Frontal cortex (tissue), 4 donors: ENCODE measurements around the gene UNC13B. TPM values are rescaled to one million over a fixed set of nuclear protein-coding genes. Genes with fewer than 3 reads are reported as not detected.

Source experiments
- DNase-seq, 2 donors: peaks; one replicate each; pipeline ENCODE4 v3.0.0; 2012; ENCODE audit warnings: low spot score in 2 of 2
- FAIRE-seq: peaks from 2 replicates; lab custom pipeline; 2012; peaks lifted over from hg19 to GRCh38; lab: Jason Lieb, UNC
- total RNA-seq: library from RNA; depleted of rRNA; stranded (reverse); fragments of >200 nt; gene quantifications from one replicate; pipeline ENCODE4 v1.2.3, GENCODE V29; 2014
- donor health status: control.
- donor health status: control.
- donor health status: control.

Gene UNC13B
- total RNA-seq, 1 donor from 2014 or later = 17.9 TPM

DNA sequence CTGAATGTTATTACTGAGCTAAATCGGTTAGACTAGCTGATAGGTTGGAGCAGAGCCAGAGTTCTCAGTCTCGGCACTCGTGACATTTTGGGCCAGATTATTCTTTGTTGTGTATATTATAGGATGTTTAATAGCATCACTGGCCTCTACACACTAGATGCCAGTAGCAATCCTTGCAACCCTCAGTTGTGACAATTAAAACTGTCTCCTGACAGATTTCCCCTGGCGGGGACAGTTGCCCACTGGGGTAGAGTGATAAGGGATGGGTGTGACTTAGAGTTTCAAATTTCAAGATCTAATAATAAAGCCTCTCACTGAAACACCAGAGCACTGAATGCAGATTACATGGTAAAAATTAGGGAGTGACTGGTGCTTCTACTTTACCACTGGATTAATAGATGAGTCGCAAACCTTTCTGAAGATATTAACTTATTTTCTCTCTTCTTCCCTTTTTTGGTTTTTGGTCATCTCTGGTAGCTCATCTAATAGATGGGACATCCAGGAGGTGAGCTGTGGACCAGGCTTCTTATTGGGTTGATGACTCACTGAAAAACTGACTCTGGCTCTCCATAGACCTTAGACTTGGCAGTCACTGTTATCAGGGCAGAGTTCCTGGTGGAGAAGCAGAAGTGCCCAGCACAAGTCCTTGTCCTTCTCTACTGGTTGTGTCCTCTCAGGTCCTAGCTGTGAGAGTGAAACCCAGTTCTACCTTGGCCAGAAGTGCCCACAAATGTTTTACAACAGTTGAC is 150.3 kb downstream of the UNC13B start:
- FAIRE-seq = no peak
- DNase-seq = no peak

DNA sequence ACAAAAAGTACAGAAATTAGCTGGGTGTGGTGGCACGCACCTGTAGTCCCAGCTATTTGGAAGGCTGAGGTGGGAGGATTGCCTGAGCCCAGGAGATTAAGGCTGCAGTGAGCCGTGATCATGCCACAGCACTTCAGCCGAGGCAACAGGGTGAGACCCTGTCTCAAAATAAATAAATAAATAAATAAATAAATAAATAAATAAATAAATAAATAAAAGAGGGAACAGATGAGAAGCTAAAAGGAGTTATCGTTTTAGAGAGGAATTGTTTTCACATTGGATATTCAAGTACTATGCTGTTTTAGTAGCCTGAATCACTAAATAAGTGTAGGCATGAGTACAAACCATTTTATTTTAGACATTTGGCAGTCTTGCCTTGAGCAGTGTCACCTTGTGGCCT is 151.7 kb downstream of the UNC13B start:
- FAIRE-seq (no peak), DNase-seq (no peak)

DNA sequence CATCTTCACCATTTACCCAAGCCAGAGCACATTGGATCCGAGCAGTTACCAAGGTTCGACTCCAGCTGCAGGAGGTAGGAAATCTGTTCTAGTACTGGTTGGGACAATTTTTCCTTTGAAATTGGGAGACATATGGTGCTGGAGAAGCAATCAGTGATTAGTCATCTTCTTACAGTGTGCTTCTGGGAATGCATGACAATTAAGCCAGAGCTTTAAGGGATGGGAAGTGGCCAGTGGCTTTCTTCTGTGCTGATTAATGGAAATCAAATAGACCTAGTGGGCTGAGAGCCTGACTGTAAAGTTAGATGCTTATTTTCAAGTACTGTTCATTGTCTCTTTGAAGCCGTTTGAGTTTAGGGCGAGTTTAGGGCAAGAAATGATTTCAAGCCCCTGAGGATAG is 152.1 kb downstream of the UNC13B start:
- FAIRE-seq (no peak), DNase-seq (no peak)

DNA sequence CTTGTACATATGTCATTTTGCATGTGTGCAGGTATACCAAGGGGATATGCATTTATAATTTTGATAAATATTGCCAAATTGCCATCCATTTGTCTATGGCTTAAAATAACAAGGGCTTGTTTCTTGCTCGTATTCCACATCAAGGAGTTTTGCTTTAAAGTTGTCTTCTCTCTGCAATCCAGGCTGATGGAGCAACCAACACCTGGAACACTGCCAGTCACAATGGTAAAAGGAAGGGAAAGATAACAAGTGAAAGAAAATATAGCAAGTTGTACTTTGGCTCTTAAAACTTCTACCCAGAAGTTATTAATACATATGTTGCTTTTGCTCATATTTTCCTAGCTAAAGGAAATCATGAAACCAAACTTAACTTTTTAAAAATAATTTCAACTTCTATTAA is 156.9 kb downstream of the UNC13B start:
- DNase-seq = no peak
- no peak for FAIRE-seq

DNA sequence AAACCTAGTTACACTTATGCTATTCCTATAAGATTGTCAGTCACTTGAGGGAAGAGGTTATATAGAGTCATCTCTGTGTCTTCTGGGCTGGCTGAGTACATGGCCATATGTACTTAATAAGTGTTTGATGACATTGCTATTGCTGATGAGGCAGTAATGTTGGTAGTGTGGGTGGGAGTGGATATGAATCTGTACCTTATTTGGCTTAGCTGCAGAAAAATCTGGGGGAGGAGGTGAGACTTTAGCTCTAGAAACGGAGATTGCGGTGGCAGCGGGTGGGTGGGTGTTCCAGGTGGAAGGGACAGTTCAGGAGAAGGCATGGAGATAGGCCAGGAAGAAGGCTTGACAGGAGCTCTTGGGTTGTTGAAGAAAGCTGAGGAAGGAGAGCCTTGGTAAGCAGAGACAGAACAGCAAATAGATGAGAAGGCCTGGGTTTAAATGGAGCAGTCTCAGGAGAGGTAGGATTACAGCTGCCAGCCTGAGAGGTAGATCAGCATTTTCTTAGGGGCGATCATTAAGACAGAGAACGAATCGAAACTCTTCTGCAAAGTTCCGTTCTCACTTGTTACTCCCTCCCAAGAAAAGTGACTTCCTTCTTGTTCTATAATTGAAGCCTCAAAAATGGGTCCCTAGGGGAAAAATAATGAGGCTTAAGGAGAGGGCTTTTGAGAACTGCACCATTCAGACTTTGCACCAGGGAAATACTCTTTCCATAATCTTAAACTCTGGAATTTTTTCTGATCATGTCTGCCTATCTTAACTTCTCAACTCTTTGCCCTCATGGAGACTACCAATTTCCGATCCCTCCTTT is 160.5 kb downstream of the UNC13B start:
- no peak for FAIRE-seq

DNA sequence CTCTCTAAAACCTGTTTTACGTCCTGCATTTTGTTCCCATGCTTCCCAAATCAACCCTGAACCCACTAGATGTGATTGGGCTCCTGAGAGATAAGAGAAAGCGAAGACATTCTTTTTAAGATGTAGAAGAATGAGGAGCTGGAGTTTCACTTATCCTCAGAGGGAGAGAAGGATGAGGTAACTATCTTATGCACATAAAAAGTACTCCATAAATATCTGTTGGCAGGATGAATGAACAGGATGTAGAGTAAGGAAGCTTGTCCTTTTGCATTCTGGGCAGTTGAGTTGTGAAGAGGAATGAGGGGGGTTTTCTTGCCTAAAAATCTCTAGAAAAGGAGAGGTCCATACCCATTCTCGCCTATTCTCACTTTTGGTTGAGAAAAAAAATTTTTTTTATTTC is 163.2 kb downstream of the UNC13B start:
- DNase-seq = no peak
- FAIRE-seq = no peak

More for the DNA sequence above, 160.5 kb downstream of the UNC13B start:
- no peak for DNase-seq

DNA sequence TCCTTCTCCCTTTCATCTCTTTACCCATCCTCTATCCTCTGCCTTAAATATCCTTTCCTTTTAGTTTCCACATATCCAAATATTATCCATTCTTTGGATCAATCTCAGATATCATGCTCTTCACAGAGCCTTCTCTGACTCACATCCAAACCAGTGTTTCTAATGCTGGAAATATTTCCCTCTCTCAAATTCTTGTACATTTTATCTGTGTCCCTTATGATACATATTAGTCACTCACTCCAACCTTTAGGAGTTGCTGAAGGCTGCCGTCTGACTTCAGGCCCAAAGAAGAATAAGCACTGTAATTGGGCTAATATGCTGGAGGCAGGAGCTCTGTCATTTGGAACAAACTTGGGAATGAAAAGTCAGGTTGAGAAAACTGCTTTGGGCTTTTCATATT is 171.7 kb downstream of the UNC13B start:
- no peak for DNase-seq
- no peak for FAIRE-seq

DNA sequence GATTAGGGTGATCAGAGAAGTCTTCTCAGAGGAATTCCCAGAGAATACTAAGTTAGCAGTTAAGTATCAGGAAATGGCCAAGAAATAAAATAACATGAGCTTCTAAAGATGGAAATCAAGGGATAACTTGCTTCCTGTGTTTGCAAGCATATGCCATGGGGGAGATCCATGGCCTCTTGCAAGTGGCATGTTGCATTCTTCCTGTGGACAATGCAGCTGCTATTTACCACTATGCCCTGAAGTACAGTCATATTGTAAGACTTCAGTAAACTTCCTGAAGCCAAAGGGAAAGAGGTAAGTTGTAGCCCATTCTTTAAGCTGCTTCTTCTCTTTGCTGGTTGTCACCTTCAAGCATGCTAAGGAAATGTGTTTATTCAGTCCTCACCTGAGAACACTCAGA is 173.4 kb downstream of the UNC13B start:
- no peak for FAIRE-seq

DNA sequence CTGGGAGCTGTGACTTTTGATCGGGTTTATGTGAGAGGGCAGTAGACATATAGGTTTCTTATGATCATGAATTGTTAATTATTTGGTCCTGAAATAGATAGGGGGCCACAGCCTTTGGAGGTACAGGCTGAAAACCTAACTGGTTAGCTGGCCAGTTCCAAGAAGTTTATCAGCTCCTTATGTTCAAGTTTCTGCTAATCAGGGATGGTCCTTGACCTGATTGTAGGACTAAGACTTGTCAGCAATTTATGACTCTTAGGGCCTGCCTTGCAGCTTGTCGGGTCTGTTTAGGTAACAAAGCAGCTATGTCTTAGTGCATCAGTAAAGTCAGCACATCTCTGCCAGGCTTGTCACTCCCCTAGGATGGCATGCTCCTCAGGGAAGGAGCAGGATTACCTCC is 176.3 kb downstream of the UNC13B start:
- no peak for DNase-seq

More for the DNA sequence above, 173.4 kb downstream of the UNC13B start:
- DNase-seq = no peak

DNA sequence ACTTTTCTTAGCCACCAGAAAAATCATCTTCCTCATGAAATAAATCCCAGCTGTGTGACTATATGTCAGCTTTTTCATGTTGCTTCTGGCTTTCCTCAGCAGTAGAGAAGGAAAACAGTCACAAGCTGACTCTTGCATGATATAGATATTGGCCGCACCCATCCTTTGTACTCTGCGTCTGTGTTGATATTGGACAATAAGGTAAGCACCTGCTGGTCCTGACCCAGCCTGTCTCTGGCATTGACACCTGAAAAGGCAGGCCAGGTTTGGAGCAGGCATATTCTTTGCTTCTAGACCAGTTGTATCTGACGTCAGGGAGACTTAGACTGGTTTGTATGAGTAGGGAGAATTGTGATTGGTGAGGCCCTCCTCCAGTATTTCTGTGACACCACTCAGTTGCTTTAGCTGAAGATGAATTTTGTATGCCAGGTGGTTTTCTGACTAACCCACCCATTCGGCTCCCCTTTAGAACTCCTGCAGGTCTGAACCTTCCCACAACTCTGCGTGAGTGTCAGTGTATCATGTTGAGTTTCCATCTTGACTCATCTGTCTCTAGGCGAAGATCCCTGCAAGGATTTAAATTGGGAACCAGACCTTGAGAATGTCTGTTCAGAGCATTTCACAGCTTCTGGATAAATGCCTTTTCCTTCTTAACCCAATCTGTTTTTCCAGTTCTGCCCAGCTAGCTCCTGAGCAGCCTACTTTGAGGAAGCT is 176.9 kb downstream of the UNC13B start:
- FAIRE-seq (no peak), DNase-seq (no peak)

More for the DNA sequence above, 176.3 kb downstream of the UNC13B start:
- FAIRE-seq = no peak

DNA sequence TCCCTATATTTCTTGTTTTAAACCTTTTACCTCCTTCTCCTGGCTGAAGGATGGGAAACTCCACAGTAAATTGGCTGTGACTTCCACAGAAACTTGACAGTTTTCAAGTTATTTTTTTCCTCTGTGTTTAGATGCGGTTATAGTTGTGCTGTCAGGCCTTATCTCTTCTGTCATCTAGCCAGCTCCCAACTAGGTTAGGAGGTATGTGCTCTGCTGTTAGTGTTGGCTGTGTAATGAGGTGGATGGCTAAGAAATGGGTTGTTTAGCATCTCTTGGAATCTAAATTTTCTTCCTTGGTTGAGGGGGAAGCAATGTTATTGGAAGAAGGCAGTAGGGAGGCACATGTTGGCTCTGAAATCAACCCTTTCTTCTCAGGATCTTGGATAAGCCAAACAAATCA is 178.2 kb downstream of the UNC13B start:
- no peak for DNase-seq
- no peak for FAIRE-seq

DNA sequence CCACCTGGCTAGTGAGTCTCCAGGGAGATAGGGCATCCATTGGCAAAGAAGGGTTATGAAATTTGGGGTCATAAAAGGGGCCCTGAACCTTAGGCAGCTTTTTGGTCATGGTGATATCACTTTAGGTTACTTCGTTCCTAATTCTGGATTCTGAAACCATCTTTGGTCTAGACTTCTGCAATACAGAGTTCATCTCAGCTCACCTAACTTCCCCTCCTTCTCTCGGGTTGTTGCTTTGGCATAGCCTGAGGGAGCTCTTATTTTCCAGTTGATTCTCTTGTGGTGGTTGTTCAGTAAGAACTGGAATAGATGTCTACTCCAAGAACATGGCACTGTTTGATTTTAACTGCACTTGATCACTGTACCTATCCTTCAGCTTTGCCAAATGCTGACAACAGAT is 179.2 kb downstream of the UNC13B start:
- no peak for FAIRE-seq
- DNase-seq = no peak

DNA sequence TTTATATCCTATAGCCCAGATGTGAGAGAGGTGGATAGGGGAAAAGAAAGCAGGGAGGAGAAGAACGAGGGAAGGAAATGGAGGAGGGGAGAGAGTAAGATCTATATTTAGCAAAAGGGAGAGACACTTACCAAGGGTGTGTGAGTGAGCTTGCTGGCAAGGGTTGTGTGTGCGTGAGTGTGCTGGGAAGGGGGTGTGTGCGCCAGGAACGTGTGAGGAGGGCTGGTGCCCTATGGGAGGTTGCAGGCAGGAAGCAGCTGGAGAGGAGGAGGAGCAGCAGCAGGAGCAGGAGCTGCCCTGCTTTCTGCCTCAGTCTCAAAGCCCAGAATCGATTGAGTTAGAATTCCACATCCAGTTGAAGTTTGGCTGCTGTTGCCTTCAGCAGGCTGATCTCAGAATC is 179.8 kb downstream of the UNC13B start:
- DNase-seq = no peak
- no peak for FAIRE-seq

DNA sequence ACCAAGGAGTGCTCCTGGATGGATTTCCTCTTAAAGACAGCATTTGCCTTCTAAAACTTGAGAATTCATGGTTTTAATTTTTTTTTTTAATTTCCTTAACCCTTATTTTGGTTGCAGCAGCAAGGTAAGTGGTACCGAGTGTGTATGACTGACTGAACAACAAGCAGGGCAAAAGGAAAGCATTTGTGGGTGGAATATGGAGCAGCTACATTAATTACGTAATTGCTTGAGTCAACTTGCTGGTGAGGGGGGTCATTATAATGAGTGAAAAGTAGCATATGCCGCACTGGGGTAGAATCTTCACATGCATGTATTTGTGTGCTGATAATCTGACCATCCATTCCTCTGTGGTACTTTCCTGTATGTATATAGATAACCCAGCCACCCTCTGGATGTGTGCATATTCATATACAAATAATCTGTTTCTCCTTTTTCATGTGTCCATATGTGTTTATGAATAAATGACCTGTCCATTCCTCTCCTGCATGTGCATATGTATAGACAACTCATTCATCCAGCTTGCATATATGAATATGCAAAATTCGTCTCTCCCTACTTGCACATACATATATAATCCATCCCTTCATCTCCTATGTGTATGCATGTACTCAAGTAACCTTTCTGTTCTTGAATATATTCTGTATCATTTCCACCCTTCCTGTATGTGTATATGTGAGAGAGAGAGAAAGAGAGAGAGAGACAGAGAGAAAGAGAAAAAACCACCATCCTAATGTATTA is 180.6 kb downstream of the UNC13B start:
- FAIRE-seq (no peak), DNase-seq (no peak)

DNA sequence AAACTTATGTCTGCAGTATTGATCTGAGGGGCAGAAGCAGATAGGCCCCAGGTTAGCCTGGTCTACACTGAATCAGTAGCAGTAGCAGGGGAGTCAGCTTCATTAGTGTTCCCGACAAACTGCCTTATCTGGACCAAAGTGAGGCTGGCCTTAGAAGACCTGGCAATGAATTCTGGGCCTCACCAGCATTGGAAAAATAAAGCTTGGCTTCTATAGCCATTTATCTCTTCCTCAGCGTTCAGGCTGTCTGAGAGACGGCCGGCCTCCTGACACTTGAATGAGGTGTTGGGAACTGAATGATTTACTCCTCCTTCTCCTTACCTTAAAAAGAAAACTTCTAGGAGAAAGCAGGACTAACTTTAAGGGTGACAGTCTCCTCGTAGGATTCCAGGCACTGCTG is 186.3 kb downstream of the UNC13B start:
- FAIRE-seq (no peak), DNase-seq (no peak)

DNA sequence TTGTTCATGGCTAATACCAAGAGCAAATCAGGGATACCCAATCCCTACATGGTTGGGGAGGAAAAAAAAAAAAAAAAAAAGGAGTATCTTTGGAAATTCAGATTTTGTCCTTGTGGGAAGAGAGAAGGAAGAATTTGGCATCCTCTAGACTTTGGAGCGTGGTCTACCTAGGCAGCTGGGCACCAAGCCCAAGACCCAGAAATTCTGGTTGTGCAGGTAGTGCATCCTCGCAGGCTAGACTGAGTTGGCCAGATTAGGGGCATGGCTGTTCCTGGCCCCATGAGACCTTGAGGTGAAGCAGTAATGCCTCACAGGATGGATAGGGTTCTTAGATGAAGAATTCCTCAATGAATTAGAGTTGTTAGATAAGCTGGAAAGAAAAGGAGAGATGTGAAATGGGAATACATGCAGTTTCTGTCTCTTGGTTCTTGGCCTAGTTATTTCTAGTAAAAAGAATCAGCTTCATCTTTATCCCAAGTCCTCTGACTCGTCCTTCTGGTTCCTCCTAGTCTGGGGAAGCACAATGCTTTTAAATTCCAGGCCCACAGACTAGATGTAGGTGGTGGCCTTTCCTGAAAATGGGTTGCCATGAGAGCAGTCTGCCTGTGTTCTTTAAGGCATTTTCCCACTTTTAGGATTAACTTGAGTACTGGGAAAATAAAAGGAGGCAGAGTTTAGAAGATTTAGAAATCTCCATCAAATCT is 187.6 kb downstream of the UNC13B start:
- DNase-seq (no peak), FAIRE-seq (no peak)

DNA sequence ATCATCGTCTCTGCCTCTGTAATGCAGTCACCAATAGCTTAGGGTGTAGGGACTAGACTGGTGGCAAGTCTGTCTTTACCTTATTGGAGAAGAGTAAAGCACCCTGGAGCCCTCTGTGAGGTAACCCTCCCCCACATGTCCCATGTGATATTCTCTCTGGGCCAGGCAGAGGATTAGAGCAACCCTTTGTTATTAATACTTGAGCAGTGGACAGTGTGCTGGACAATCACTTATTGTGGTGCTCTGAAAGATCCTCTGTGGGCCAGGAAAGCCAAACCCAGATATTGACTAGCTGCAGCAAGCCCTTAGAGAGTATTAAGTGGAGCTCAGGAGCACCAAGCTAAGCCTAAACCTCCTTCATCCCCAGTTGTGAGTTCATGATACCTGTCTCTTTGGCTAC is 188.4 kb downstream of the UNC13B start:
- FAIRE-seq (peak; percentile 39), DNase-seq (peak; percentile 18 to 20)

DNA sequence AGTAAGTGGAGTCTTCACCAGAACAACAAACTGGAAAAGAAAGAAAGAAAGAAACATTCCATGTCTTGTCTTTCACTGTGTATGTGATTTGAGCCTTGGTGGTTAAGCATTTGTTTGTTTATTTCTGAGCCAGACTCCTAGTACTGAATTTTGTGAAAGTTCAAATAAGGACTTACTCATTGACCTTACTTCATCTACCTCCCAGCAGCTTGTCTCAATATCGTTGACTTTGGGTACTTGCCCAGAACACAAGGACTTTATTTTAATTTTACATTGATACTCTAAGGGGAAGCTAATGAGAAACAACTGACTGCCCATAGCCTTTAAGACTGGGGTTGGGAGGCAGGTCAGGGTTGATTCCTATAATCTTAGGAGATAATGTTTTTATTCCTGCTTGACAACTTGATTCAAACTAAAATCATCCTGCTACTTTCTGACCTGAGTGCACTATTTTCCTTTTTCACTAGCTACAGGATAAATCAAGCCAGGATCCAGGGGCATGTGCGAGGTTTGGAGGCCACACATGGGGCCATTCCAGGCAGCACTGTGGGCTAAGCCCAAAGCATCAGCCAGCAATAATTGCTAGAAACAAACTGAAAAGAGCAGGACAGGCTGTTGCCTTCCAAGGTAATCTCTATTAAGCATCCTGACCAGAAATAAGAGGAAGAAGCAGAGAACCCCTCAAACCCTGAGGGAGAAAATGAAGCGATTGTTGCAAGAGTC is 189.2 kb downstream of the UNC13B start:
- DNase-seq (no peak), FAIRE-seq (no peak)
